ENCODE data around the gene SEMA4C.

The SEMA4C gene
- 7.5 to 140 (median 72.2) reads per million in 3 experiments for total RNA-seq

GRCh38 chr2:96869822-96870625 lies at the start of gene SEMA4C:
Gene SEMA4C (minus strand): TSS chr2:96870080. CDS start chr2:96867886, 2,194 bp downstream.
- DNase-seq: peak; percentile 67

GRCh38 chr2:96918754-96919550 lies 49.1 kb upstream of the SEMA4C start:
- no peak for DNase-seq

GRCh38 chr2:96918092-96918753 lies 48.3 kb upstream of the SEMA4C start:
- DNase-seq: no peak

GRCh38 chr2:96916646-96917543 lies 47.0 kb upstream of the SEMA4C start:
- no peak for DNase-seq

GRCh38 chr2:96916156-96916630 lies 46.3 kb upstream of the SEMA4C start:
- DNase-seq: no peak

- DNase-seq: no peak
These were observed 44.5 kb upstream of the SEMA4C start for GRCh38 chr2:96914332-96914731.

GRCh38 chr2:96913398-96914202 lies 43.7 kb upstream of the SEMA4C start:
- DNase-seq: peak; percentile 64

GRCh38 chr2:96913117-96913397 lies 43.2 kb upstream of the SEMA4C start:
- DNase-seq: no peak

GRCh38 chr2:96912346-96913116 lies 42.7 kb upstream of the SEMA4C start:
- DNase-seq: no peak

GRCh38 chr2:96909611-96910021 lies 39.7 kb upstream of the SEMA4C start:
- DNase-seq: no peak

GRCh38 chr2:96907115-96908041 lies 37.5 kb upstream of the SEMA4C start:
- no peak for DNase-seq

- DNase-seq: no peak
These were observed 36.8 kb upstream of the SEMA4C start for GRCh38 chr2:96906729-96907114.

GRCh38 chr2:96903815-96904214 lies 33.9 kb upstream of the SEMA4C start:
- no peak for DNase-seq

GRCh38 chr2:96903318-96903717 lies 33.4 kb upstream of the SEMA4C start:
- no peak for DNase-seq

- DNase-seq: no peak
These were observed 30.4 kb upstream of the SEMA4C start for GRCh38 chr2:96900237-96900636.

GRCh38 chr2:96899413-96899741 lies 29.5 kb upstream of the SEMA4C start:
- no peak for DNase-seq

GRCh38 chr2:96898641-96899412 lies 28.9 kb upstream of the SEMA4C start:
- no peak for DNase-seq

GRCh38 chr2:96898135-96898505 lies 28.2 kb upstream of the SEMA4C start:
- no peak for DNase-seq

Data from central memory CD4-positive, alpha-beta T cell (primary cell).